NCI-H1092 (cell line): ENCODE measurements around the gene SOX10.

Experiments
- DNase-seq: peaks from one replicate; lab custom pipeline; 2025; lab: John Stamatoyannopoulos, UW

SOX10 gene

GRCh38 chr22:38016182-38017151, 32.1 kb upstream of the SOX10 start:
- no peak for DNase-seq

DNA sequence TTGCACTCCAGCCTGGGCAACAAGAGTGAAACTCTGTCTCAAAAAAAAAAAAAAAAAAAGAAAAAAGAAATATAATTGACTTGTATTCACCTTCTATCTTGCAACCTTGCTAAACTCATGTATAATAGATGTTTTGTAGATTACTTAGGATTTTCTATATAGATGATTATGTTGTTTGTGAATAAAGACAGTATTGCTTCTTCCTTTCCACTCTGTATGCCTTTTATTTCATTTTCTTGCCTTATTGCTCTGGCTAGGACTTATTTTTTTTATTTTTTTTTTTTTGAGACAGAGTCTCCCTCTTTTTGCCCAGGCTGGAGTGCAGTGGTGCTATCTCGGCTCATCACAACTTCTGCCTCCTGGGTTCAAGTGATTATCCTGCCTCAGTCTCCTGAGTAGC, 29.7 kb upstream of the SOX10 start:
- no peak for DNase-seq

- DNase-seq, result no peak
Measured at GRCh38 chr22:38012604-38013072, 28.3 kb upstream of the SOX10 start.

- DNase-seq, result no peak
Measured at GRCh38 chr22:38009000-38009806, 24.8 kb upstream of the SOX10 start.

GRCh38 chr22:38007330-38007902, 23.1 kb upstream of the SOX10 start:
- DNase-seq, result no peak

DNA sequence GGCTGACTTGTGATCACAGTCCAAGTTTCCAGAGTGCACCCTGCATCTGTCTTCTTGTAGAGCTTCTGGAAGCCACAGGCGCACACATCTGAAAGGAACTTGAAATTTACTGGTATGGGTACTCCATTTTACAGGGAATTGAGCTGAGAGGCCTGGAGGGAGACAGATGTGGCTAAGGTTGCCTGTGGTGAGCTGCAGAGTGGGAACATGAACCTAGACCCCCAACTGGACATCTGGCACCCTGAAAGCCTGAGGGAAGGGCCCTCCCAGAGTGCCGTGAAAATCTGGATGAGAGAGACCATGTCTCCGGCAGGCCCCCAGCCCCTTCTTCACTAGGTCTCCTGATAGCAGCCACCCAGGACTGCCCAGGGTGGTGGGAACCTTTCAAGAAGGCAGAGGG, 22.6 kb upstream of the SOX10 start:
- DNase-seq, result no peak

- no peak for DNase-seq
Measured at GRCh38 chr22:38005943-38006342, 21.6 kb upstream of the SOX10 start.

GRCh38 chr22:37999640-38000272, 15.4 kb upstream of the SOX10 start:
- no peak for DNase-seq

DNA sequence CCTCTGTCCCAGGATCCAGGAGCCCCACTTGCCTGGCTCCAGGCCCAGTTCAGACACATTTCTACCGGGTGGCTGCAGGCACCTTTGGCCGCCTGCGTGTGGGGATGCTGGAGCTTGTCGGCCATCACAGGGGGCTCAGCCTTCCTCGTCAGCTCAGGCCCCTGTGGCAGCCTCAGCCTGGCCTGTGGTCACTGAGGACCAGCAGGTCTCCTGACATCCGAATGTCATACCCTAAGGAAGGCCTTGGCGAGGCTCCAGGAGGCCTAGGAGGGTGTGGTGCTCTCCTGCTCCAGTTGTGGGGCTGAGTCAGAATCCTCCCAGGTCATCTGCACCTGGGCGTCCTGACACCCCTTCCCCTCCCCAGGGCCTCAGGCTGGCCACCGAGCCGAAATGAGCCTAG, 14.9 kb upstream of the SOX10 start:
- no peak for DNase-seq

DNA sequence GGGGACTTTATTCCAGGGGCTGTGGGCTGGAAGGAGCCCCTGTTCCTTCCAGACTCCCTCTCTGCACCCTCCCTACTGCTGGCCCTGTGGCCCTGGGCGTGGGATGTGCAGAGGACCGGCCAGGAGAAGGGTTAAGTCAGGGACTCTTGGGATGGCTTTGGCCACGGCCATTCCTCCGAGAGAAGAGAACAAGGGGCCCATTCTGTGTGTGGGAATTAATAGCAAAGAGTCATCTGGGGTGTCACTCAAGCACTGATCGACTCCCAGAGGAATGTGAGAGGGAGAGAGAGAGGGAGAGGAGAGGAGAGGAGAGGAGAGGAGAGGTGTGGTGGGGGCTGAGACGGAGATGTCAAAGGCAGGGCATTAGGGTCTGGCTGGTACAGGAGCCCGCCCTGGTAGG, 14.2 kb upstream of the SOX10 start:
- no peak for DNase-seq

DNA sequence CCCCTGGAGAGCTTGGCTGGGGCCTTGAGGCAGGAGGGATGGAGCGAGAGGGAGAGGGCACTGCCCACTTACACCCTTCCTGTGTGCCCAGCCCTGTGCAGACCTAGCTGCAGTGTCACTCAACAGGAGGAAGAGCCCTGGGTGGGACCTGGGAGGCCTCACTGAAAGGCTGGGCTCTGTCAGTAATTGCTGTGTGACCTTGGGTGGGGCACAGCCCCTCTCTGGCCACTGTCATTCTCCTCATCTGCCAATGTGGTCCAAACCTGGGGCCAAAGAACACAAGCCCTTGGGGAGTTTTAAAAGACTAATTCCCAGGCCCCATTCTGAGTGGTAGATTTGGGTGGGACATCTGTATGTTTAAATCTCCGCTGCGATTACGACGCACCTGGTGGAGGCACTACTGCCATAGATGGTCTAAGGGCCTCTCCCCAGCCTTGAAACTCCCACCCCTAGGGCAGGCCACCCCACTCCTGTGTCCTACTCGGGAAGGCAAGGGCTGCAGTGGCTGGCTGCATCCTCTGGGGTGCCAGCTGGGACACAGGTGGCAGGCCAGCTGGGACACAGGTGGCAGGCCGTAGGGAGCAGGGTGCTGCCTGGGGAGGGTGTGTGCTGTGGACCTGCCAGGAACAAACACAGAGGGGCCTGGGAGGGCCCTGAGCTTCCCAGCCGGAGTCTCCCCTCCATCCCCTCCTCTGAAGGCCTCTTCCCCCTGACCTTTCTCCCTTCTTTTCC, 12.3 kb upstream of the SOX10 start:
- DNase-seq, result no peak

DNA sequence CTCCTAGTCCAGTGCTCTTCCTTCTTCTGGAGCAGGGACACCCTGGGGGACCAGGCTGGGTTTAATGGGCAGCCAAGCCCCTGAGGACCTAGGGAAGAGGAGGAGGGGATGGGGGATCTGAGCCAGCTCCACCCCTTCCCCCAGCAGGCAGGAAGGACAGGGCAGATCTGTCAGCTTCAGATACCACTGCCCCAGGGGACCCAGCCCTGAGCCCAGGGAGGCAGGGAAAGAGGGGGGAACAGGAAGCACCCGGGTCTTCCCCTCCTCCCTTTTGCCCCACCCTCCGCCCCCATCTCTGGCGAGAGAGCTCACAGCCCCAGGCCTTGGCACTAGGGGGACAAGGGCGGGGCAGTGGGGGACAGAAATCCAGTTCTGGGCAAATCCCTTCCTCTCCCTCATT, 11.7 kb upstream of the SOX10 start:
- DNase-seq, result no peak

- DNase-seq, result no peak
Measured at GRCh38 chr22:37995460-37995859, 11.1 kb upstream of the SOX10 start.

DNA sequence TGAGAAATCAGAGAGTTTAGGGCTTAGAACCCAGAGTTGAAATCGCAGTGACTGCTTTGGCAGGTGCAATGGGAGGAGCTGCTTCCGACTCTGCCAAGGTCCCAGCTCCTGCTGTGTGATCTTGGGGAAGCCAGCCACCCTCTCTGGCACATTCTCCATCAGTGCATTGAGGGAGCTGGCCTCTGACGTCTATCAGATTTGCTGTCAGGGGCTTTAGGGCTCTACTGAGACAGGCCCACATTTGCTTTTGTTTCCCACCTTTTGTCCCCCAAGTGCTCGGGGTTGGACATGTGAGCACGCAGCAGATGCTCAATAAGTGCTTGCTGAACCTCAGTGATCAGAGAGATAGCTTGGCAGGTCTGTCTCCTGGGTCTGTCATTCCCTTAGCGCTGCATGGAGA, 10.6 kb upstream of the SOX10 start:
- DNase-seq, result no peak

- DNase-seq, result no peak
Measured at GRCh38 chr22:37994049-37994448, 9.7 kb upstream of the SOX10 start.

DNA sequence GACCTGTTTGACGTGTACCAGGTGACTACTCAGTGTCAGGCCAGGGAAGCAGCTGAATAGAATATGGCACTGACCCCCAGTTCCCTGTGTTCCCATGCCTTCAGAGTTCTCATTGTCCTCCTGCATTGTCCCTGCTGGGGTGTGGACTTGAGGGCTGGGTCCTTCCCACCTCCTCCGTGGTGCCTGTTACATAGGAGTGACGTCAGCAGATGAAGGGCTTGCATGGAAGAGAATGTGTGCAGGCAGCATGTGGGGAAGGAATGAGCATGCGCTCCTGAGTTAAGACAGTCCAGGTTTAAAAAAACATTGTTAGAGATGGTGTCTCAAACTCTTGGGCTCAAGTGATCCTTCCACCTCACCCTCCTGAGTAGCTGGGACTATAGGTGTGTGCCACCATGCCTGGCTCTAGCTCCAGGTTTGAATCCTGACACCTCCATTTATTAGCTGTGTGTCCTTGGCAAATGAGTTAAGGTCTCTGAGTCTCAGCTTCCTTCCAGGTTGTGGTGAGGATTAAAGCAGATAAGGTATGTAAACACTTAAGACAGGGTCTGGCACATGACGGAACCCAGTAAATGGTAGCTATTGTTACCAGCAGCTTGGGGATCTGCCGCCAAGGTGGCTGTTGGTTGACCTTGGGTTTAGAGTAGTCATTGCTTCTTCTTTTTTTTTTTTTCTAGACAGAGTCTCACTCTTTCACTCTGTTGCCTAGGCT, 7.5 kb upstream of the SOX10 start:
- no peak for DNase-seq

- DNase-seq, result no peak
Measured at GRCh38 chr22:37990862-37991261, 6.5 kb upstream of the SOX10 start.

GRCh38 chr22:37990301-37990700, 5.9 kb upstream of the SOX10 start:
- DNase-seq, result no peak

DNA sequence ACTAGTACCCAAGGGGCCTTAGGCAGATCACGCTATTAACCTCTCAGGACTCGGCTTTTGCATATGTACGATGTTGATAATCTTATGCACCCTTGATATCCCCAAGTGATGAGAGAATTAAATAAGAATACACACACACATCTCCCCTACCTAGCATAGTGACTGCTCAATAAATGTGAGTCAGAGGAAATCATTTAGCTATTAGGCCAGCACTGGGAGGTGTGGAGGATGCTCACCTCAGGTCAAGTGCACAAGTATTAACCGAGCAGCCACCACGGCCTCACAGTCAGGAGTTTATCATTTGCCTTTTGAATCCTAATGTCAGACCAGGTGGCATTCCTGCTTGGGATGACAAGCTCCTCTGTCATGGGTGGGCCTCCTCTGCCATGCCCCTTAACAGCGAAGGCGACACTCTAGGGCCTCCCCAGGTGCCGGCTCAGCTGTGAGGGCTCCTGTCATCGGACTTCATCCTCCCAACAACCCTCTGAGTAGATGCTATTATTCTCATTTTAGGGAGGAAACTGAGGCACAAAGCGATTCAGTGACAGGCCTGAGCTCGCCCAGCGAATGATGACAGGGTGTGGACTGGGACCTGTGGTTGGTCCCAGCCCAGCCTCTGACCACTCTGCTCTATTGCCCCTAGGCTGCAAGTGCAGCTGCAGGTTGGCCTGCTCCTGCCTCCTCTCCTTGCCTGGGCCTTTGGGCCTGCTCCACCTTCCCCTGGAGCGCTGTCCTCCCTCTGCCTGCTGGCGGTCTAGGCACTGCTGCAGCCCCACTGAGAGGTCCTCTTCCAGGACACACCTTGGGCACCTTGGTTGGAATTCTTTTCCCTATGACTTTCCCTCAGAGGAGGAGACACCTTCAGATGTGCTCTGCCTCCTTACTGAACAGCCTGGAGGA, 5.0 kb upstream of the SOX10 start:
- DNase-seq, result no peak

GRCh38 chr22:37986371-37986770, 2.0 kb upstream of the SOX10 start:
- DNase-seq, result no peak
